HG03045 (cell line): ENCODE data around the gene CDH16.

Experiments
- ATAC-seq: cut with Tn5 transposase; IDR thresholded peaks from one replicate; pipeline ENCODE4 v1.9.1; 2021; ENCODE audit warnings: mild to moderate bottlenecking, moderate library complexity; ENCODE audit not compliant: unreplicated experiment

CDH16 gene

DNA sequence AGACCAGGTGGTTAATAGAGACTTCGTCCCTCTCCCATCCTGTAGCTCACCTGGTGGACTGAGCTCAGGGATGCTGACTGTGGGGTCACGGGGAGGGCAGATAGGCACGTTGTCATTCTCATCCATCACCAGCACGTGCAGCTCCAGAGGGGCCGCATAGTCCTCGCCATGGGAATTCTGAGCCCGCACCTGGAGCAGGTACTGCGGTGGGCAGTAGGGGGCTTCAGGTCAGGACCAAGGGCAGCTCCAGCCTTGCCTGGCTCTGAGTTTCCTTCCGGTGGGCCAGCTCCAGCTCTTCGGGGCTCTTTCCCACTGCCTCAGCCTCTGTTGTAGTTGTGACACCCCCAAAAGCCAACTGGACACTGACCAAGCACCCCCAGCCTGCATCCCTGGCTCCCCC lies 5.6 kb downstream of the CDH16 start:
- ATAC-seq = no peak

DNA sequence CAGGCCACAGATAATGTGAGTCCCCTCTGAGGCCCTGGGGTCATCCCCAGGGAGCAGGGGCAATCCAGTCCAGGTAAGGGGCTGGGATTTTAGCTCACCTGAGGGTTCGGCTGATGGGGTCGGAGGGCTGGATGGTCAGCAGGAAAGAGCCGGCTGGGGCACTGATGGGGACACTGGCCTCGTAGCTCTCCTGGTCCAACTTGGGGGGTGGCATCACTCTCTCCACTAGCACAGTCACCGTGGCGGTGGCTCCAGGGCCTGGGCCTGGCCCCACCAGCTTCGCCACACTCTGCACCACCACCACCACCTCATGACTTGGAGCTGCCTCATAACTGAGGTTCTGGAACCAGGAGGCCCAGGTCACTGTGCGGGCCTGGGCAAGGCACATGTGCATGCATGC lies 6.9 kb downstream of the CDH16 start:
- no peak for ATAC-seq

DNA sequence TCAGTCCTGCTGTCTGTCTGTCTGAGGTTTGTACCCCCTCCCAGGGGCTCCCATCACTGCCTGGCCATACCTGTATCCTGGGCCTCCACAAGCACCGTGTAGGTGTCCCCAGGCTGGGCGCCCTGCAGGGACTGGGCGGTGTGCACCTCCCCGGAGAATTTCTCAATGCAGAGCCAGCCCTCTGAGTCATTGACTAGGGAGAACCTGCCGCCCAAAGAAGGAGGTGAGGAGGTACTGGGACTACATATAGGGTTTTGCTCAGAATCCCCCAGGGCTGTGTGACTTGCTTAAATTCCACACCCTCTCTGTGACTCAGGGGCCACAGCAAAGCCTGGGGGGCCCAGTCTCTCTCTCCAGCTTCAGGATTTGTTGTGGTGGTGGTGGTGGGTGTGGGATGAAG lies 7.6 kb downstream of the CDH16 start:
- no peak for ATAC-seq

DNA sequence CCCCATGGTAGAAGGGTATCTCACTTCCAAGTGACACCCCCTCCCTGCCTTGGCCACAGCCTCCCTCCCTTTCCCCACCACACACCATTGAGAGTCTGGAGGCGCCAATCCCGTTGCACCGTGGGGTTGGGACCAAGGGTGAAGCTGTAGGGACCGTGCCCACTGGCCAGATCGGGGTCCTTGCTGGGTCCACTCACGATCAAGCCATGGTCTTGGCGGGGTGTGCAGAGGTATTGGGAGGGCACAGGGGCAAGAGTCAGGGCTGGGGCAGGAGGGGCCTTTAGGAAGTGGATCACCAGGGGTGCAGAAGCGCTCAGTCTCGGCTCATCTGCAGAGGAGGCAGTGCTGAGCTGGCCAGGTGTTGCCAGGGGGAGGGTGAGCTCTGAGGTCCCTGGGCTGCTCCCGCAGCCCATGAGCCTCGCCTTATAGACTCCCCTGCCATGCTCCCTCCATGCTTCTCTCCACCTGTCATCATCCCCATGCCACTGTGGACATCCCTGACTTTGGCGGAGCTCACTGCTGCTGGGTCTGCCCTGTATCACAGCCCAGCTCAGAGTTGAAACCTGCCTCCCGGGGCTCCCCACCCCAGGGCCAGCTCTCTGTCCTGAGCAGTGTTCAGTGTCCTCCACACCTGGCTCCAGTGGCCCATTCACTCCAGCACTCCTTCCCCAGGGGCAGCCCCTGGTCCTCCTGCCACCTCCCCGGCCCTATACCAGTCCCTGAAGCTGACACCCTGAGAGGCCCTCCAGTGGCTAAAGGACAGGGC lies 8.3 kb downstream of the CDH16 start:
- ATAC-seq = no peak

DNA sequence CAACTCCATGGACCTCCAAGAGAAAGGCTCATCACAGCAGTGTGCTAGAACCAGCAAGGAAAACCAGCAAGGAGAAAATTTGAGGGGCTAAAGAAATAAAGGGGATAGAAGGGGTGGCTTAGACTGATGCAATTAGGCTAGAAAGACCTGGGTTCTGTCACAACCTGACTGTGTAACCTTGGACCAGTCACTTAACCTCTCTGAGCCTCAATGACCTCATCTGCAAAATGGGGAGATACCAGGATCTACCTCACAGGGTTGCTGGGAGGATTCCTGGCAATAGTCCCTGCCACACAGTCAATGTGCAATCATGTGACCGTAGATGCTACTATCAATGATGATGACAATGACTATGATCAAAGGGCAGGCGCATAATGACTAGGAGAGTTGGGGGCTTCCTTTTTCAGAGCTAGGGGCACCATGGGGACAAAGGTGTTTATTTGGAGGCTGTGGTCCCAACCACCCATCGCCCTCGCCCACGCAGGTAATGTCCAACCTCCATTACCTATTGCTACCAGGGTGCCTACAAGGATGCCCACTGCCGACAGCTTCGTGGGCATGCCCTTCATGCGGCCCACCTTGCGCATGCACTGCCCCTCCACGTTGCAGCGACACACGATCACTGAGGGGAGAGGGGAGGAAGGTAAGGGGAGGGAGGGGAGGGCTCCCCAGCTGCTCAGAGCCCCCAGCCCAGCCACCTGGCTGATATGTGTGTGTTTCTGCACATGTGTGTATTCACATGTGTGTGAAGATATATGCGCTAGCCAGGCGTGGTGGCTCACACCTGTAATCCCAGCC lies 9.7 kb downstream of the CDH16 start:
- no peak for ATAC-seq

DNA sequence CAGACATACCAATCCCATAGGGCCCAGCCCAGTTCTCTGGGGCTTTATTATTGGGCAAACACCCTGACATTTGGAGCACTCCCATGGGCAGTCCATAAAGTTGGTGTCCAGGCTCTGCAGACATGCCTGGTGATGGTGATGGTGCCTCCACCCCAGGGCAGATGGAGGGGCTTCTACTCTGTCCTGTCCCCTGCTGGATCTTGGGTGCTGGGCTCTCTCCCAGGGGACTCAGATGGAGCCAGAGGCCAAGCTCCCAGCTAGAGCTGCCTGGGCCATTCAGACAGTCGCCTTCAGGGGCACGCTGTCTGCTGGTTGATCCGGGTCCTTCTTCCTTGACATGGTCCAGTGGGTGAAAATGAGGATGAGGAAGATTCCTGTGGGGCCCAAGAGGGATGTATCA lies 10.6 kb downstream of the CDH16 start:
- ATAC-seq = no peak

DNA sequence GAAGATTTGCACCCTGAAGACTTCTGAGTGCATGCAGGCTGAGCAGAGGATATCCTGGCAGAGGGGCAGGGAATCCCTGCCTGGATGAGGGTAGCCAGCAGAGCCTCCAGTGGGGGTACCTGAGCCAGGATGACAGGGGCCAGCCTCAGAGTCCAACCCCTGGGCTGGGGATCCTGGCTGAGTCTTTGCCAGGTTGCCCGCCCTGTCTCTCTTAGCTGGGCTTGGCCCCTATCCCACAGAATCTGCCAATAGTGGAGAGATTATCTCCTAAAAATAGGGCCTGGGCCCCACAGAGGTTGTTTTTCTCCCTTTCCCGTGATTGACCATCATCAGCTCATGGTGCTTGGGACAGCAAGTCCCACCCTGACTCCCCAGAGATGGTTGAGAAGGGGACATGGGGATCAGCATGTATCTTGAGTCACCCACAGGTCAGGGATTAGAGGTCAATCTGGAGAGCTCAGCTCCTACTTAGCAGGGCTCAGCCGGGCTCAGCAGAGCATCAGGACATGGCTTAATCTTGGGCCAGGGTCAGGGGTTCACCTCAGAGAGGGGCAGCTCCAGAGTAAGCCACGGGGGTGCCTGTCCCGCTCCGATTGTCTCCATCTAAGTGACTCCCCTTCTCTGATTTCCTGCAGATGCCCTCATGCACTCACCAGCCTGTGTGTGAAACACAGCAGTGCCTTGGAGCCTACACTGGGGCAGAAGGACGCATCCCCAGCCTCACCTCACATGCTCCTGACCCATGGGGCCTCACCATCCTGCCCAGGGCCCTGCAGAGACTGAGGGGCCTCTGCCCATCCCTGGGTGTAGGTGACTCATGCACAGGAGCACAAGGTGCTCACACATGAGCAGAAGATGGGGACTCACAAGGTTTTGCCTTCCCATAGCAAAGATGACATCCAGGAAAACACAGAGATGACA lies 11.5 kb downstream of the CDH16 start:
- ATAC-seq = no peak

DNA sequence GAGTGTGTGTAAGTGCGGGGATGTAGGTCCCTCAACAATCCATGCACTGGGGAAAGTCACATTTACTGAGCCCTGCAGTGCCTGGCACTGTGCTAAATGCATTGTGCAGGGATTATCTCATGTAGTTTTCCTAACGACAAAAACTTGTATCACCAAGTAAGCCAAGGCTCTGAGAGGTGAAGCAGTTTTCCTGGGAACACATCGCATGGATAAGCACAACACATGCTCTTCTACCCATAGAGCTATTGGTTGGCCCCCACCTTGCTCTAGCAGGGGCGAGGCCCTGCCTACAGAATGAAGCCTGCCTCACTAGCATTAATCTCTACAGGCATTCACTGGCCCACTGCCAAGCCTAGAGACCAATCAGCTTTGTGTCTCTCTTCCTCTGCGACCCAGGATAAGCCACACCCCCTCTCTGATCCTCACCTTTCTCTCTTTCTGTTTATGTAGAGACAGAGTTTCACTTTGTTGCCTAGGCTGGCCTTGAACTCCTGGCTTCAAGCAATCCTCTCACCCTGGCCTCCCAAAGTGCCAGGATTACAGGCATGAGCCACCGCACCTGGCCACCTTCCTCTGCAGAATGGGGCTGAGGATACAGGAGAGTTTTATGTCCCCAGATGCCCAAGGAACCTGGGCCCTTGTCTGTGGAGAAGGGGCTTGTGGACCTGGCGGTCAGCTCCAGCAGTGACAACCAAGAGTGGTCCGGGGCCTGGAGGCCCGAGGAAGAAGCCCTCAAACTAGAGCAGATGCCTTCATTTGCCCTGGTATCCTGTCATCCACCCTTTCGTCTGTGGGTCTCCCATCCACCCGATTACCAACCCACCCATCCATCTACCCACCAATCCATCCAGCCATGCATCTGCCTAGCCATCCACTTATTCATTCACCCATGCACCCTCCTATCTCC lies 12.8 kb downstream of the CDH16 start:
- ATAC-seq = no peak

DNA sequence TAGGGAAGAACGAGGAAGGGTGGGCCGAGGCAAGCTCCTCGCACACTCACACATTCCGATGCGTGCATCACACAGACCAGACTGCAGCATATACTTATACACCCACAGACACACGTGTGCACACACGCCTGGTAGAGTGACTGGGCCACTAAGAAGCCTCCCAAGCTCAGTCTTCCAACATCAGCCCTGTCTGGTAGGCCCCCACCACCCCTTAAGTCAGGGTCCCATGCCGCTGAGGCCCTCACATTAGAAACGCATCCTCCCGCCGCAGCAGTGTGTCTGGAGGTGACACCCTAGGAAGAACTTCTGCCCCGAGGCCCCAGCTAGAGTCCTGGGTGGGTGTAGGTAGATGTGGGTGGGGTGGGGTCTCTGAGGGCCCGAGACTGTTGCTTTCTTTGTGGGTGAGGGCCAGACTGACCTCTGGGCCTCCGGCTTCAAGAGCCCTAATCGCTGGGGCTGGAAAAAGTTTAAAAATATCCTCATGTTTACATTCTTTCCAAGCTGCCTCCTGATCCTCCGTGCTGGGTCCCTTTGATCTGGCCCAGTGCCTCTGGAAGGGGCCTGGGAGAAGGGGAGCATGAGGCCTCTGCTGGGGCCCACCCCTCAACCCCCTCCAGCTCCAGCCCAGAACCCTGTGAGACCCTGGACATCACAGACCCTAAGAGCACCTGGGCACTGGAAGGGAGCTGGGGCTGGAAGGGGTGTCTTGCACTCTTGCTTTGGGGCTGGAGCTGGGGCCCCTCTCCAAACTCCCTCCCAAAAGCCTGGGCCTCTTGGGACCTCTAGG lies 13.6 kb downstream of the CDH16 start:
- ATAC-seq = no peak

DNA sequence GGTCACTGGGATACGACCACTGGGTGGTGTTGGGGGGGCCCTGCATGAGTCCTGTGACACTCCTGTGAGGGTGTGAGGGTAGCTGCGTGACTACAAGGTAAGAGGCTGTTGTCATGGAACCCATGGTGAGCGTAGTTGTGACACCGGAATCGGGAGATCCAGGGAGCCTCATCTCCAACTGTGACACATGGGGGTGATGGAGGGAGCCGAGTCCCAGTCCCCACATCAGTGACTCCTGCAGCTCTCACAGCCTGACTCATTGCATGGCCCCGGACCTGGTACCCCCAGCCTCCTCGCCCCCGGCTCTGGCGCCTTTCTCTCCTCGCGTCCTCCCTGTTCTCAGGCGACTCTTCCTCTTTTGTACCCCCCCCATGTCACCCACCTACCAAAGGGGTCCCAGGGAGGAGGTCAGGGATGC lies 14.2 kb downstream of the CDH16 start:
- ATAC-seq = no peak

DNA sequence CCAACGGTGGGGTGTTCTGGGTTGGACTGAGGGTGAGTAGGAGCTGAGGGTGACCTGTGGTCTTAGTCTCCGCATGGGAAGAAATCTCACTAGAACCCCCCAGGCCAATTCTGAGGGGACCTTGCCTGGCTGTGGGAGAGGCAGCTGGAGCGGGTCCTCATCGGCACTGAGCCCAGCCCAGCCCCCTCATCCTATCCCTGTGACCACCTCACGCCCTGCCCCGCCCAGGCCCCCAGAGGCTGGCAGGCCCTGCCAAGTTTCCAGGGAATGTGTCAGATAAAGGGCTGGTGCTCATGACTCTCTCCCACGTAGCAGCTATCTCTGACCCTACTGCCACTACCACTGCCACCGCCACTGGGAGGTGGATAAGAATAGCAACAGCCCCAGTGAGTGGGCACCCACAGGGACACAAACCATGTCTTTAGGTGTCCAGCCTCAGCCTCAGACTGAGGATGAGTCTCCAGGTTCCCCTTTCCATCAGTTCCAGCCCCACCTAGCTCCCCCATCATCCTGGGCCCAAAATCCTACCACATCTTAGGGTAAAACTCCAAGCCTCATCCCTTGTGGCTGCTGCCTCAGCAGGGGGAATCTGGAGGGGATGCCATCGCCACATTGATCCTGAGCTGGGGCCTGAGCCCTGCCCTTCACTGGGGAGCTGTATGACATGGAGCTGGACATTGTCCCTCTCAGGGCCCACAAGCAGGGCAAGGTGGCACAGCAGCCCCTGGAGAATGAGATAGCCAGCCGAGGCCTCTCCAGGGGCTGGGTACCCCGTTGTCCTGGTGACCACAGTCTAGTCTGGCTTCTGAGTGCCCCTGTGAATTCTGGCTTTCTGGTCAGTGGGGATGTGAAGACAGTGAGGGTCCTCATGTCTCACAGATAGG lies 14.9 kb downstream of the CDH16 start:
- ATAC-seq = no peak

DNA sequence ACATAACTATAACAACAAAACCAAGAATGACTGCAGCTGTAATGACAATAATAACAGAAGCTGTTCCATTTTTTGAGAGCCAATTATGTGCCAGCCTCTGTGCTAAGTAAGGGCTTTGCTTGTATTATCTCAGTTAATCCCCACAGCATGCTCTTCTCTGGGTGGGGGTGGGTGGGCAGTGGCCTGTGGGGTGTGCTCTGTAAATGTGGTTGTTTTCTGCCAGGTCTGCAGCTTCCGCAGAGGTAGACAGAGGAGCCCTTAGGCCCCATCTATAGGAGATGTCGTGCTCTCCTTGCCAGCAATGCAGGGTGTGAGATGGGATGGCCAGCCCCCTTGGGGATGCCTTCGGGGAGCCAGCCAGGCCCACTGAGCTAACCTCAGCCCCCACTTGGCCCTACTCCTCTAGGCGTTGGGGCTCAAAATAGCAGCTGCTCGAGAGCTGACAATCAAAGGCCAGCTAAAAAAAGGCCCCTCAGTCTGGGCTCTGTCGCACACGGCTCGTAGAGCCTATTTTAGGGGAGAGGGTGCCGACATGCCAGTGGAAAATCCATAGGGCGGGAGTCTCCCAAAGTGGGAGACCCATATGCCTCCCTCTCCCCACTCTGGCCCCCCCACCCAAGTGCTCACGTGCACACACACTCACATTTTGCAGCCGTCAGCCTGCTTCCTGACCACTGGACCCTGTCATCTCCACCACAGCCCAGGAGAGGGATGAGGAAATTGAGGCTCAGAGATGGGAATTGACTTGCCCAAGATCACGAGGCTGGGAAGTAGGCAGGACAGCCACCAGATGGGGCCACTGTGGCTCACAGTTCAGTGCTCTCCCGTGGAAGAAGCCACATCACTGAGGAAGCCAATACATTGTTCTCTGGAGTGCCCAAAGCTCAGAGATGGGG lies 15.8 kb downstream of the CDH16 start:
- ATAC-seq = no peak

DNA sequence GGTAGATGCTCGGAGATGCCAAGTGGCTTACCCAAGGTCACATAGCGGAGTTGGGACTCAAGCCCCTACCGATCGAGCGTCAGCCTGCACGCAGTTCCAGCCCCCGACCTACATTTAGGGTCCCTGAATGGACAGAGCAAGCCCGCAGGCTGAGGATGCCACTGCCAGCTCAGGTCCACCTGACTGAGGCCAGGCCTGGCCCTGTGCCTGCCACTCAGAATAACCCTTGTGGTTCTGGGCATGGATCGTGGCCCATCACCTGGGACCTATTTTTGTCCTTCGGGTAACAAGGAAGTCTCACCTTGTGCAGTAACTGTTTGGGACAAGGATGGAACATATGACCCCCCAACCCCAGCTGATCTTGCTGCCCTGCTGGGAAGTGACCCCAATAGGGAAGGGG lies 17.1 kb downstream of the CDH16 start:
- ATAC-seq = no peak

DNA sequence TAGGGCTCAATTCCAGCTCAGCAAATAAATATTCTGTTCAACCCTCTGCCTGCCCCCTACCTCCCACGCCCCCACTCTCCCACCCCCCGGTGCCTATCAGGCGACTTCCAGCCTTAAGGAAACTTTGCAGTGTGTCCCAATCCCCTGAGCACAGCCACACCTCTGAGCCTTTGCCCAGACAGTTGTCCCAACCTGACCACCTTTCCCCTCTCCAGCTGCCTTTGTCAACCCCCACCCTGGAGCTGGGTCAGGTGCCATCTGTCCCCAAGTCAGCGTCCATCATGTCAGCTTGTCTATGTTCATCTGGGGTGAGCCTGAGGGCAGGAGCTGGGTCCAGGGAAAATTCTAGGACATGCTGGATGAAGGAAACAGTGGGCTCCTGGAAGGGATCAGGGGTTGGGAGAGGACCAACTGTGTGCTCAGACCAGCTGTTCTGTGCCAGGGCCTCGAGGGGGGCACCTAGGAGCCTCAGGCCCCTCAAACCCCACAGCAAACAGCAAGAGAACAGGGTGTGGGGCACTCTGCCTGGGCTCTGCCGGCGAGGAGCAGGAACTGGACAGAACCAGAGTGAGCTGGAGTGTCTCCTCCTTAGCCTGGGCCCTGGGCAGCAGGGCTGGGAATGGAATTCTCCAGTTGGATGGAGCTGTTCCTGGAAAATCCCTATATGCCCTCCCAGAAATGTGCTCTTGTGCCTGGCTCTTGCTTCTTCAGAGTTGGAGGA lies 17.8 kb downstream of the CDH16 start:
- no peak for ATAC-seq

DNA sequence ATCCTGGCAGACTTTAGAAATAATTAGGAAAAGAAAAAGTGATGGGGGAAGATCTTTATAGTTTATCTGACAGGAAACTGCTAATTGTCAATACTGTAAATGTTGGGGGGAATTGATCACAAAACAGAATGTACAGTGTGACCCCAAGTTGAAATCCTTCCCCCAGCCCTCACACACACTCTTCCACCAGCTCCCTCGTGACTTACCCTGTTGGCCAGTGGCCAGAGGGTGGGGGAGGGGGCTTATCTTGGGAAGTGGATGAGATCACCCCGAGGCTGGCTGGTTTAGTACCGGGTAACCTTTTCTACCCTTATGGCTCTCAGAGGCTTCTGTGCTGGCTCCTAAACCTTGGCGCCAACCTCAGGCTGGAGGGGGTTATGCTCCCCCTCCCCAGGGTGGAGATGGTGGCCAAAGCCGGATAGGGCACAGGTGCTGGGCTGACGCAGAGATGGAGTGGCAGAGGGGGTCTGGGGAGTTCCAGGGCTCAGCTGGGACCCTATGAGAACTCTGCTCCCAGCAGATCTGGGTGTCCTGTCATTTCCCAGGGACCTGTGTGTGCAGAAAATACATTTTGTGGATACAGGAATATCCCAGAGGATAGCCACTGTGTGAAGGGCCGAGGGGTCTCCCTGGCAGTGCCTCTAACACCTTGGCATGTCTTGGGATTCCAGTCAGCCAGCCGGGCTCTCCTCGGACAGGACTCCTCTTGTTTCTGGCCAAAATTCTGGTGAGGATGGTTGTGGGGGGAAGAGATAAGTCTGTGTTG lies 18.6 kb downstream of the CDH16 start:
- ATAC-seq = no peak

DNA sequence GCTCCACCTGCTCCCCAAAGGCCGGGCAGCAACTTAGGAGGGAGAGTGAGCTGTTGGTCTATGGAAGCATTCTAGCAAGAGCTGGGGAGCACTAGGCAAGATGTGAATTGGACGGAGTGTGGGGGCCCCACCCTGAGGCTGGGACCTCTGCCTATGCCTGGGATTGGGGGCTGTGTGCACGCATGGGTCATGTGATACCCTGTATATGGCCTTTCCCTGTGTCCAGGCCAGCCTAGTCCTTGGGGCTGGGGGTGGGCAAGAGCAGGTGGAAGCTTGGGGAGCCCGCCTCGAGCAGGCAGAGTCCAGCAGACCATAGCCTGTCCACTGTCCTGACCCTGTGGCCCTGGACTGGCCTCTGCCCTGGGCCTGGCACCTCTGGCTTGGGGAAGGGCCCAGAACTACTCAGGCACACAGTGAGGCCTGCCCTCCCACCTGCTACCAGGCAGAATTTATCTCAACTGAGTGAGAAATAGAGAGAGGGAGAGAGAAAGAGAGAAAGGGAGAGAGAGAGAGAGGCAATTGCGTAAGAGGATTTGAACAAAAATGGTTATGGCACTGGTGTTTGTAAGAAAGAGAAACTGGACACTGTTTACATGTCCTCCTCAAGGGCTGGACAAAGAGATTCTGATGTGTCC lies 19.3 kb downstream of the CDH16 start:
- ATAC-seq = no peak
